GM23338 (cell line): ENCODE results near the gene TMED8. TPM values are rescaled to one million over a fixed set of nuclear protein-coding genes. Genes with fewer than 3 reads are reported as not detected.

Experiments used
- ATAC-seq: fragments of 200-7000 bp; cut with Tn5 transposase; 3 replicates; pipeline ENCODE4 v1.9.1; 2020
- DNase-seq: peaks from one replicate; pipeline ENCODE4 v3.0.0-alpha.2; 2015; ENCODE audit warnings: low spot score
- H2AFZ ChIP-seq: fragments of 200-600 bp; sonication (generic); 2 replicates; pipeline ENCODE4 v1.8.0; 2016; ENCODE audit warnings: antibody characterized with exemption, mild to moderate bottlenecking, moderate library complexity
- H3F3A ChIP-seq: fragments of 200-600 bp; sonication (generic); replicated peaks from 2 replicates; pipeline ENCODE4 v1.8.0; 2017; ENCODE audit warnings: antibody characterized with exemption, mixed run types, low read depth
- H3K27ac ChIP-seq: fragments of 200-600 bp; sonication (generic); 2 replicates; pipeline ENCODE4 v1.6.1; 2016; ENCODE audit warnings: low read depth
- H3K27me3 ChIP-seq: fragments of 200-600 bp; sonication (generic); 2 replicates; pipeline ENCODE4 v1.8.0; 2016; ENCODE audit warnings: mild to moderate bottlenecking, mixed run types, moderate library complexity; ENCODE audit not compliant: insufficient read depth
- H3K36me3 ChIP-seq: fragments of 200-600 bp; sonication (generic); 2 replicates; pipeline ENCODE4 v1.8.0; 2016; ENCODE audit warnings: mild to moderate bottlenecking; ENCODE audit not compliant: insufficient read depth
- H3K4me1 ChIP-seq: fragments of 200-600 bp; sonication (generic); 2 replicates; pipeline ENCODE4 v1.8.0; 2016; ENCODE audit warnings: mild to moderate bottlenecking, moderate library complexity; ENCODE audit not compliant: insufficient read depth
- H3K4me2 ChIP-seq: fragments of 200-600 bp; sonication (generic); 2 replicates; pipeline ENCODE4 v1.7.1; 2017; ENCODE audit warnings: mixed run types
- H3K4me3 ChIP-seq: fragments of 200-600 bp; sonication (generic); 2 replicates; pipeline ENCODE4 v1.6.1; 2016; ENCODE audit warnings: mixed run types
- H3K79me2 ChIP-seq: fragments of 200-600 bp; sonication (generic); replicated peaks from 2 replicates; pipeline ENCODE4 v1.8.0; 2017; ENCODE audit warnings: mild to moderate bottlenecking; ENCODE audit not compliant: insufficient read depth
- H3K9me2 ChIP-seq: fragments of 200-600 bp; sonication (generic); 2 replicates; pipeline ENCODE4 v1.8.0; 2017; ENCODE audit not compliant: insufficient read depth
- H4K20me1 ChIP-seq: fragments of 200-600 bp; sonication (generic); replicated peaks from 2 replicates; pipeline ENCODE4 v1.8.0; 2017; ENCODE audit warnings: mild to moderate bottlenecking; ENCODE audit not compliant: insufficient read depth
- H3K27ac Mint-ChIP-seq: 2 replicates; pipeline ENCODE4 v1.8.0; 2020; ENCODE audit warnings: inconsistent platforms, mild to moderate bottlenecking, moderate library complexity, mixed read lengths
- H3K27me3 Mint-ChIP-seq: 3 replicates; pipeline ENCODE4 v1.8.0; 2022; ENCODE audit warnings: low read depth, mild to moderate bottlenecking, moderate library complexity, mixed read lengths, inconsistent platforms; ENCODE audit not compliant: insufficient read depth, poor library complexity
- H3K36me3 Mint-ChIP-seq: 3 replicates; pipeline ENCODE4 v1.8.0; 2021; ENCODE audit warnings: low read depth, mild to moderate bottlenecking, inconsistent platforms, moderate library complexity, mixed read lengths
- H3K4me1 Mint-ChIP-seq: 3 replicates; pipeline ENCODE4 v1.8.0; 2020; ENCODE audit warnings: mild to moderate bottlenecking, inconsistent platforms, mixed read lengths
- H3K4me3 Mint-ChIP-seq: 3 replicates; pipeline ENCODE4 v1.8.0; 2021; ENCODE audit warnings: moderate library complexity, mild to moderate bottlenecking, inconsistent platforms, mixed read lengths
- H3K9me3 Mint-ChIP-seq: 3 replicates; pipeline ENCODE4 v1.8.0; 2020; ENCODE audit warnings: moderate library complexity, mild to moderate bottlenecking, inconsistent platforms, mixed read lengths
- CREB1 ChIP-seq: fragments of 250-450 bp; sonication (Bioruptor Pico); IDR thresholded peaks from 2 replicates; pipeline ENCODE4 v1.5.0; 2020; ENCODE audit warnings: low read depth, mild to moderate bottlenecking, moderate library complexity
- CTCF ChIP-seq, 2 experiments: fragments of 200-600 bp in 1 of 2; sonication (generic) in 1 of 2; conservative IDR thresholded peaks; 2 replicates each; pipeline versions ENCODE4 v1.5.1 to v1.6.1; 2016 to 2017; ENCODE audit warnings: antibody characterized with exemption in 2 of 2, low read depth in 2 of 2, mild to moderate bottlenecking in 2 of 2, moderate library complexity in 1 of 2
- ETS1 ChIP-seq: IDR thresholded peaks from 2 replicates; pipeline ENCODE4 v1.6.1; 2016; ENCODE audit warnings: antibody characterized with exemption
- EZH2 ChIP-seq: fragments of 200-600 bp; sonication (generic); IDR thresholded peaks from one replicate; pipeline ENCODE4 v1.8.0; 2017; ENCODE audit warnings: antibody characterized with exemption, mild to moderate bottlenecking, low read depth; ENCODE audit not compliant: unreplicated experiment
- EZH2phosphoT487 ChIP-seq: fragments of 200-600 bp; sonication (generic); IDR thresholded peaks from one replicate; pipeline ENCODE4 v1.8.1; 2018; ENCODE audit warnings: antibody characterized with exemption; ENCODE audit not compliant: unreplicated experiment
- JUNB ChIP-seq: IDR thresholded peaks from one replicate; pipeline ENCODE4 v1.6.1; 2016; ENCODE audit warnings: antibody characterized with exemption; ENCODE audit not compliant: unreplicated experiment
- NANOG ChIP-seq: IDR thresholded peaks from 2 replicates; pipeline ENCODE4 v1.6.1; 2016; ENCODE audit warnings: antibody characterized with exemption, borderline replicate concordance
- POLR2AphosphoS5 ChIP-seq: IDR thresholded peaks from 2 replicates; pipeline ENCODE4 v1.6.1; 2016; ENCODE audit warnings: antibody characterized with exemption, low read depth
- REST ChIP-seq: IDR thresholded peaks from one replicate; pipeline ENCODE4 v1.6.1; 2018; ENCODE audit warnings: antibody characterized with exemption; ENCODE audit not compliant: unreplicated experiment
- STAT1 ChIP-seq: IDR thresholded peaks from one replicate; pipeline ENCODE4 v1.6.1; 2016; ENCODE audit warnings: antibody characterized with exemption; ENCODE audit not compliant: unreplicated experiment
- ZNF114 ChIP-seq: fragments of 250-450 bp; sonication (Bioruptor Pico); IDR thresholded peaks from 2 replicates; pipeline ENCODE4 v1.5.0; 2020; ENCODE audit warnings: mild to moderate bottlenecking, moderate library complexity
- ZNF331 ChIP-seq: fragments of 250-450 bp; sonication (Bioruptor Pico); IDR thresholded peaks from 2 replicates; pipeline ENCODE4 v1.5.0; 2020; ENCODE audit warnings: low read depth, mild to moderate bottlenecking, moderate library complexity
- ZNF462 ChIP-seq: fragments of 250-450 bp; sonication (Bioruptor Pico); IDR thresholded peaks from 2 replicates; pipeline ENCODE4 v1.5.0; 2020; ENCODE audit warnings: mild to moderate bottlenecking, moderate library complexity
- polyA plus RNA-seq: library from polyadenylated mRNA; unstranded; fragments of >200 nt; fragmentation: Nextera tagmentation; extraction: Ambion mirVana; gene quantifications from 2 replicates; pipeline ENCODE4 v1.2.1, GENCODE V29; 2016
- total RNA-seq: library from RNA; depleted of rRNA; stranded (reverse); fragments of >200 nt; shearing (Covaris generic); gene quantifications from 2 replicates; pipeline ENCODE4 v1.2.3, GENCODE V29; 2014

Gene TMED8
- total and polyA plus RNA-seq, 2 experiments from 2014 or later = 4.3 to 13.8 TPM

GRCh38 chr14:77421201-77421600 lies 44.3 kb upstream of the TMED8 start:
- no peak overlapping the region for H3K4me3 Mint-ChIP-seq
- TF ChIP-seq CREB1 (CRISPR knock-in tag) (no peak), CTCF (conservative IDR thresholded peaks at IDR 0.05; ENCODE audit: low read depth in 2 of 2) (no peak), STAT1 (no peak), ETS1 (no peak), JUNB (no peak), EZH2 (no peak), NANOG (no peak), ZNF462 (no peak), ZNF114 (CRISPR knock-in tag) (no peak), EZH2phosphoT487 (no peak), POLR2AphosphoS5 (no peak), REST (no peak), ZNF331 (CRISPR knock-in tag) (no peak)
- Histone ChIP-seq H3K9me2 (no peaks in the 10 kb centered on the region), H3K4me2 (no peak overlapping the region), H4K20me1 (no peaks in the 10 kb centered on the region), H3K27me3 (no peaks in the 10 kb centered on the region), H3K4me3 (no peak overlapping the region), H3K27ac (no peak overlapping the region), H3K79me2 (no peaks in the 10 kb centered on the region), H3K36me3 (no peaks in the 10 kb centered on the region; the same call in 1 of the 2 replicates), H3F3A (no peaks in the 10 kb centered on the region), H2AFZ (no peak overlapping the region), H3K4me1 (peaks cover 11% of the 10 kb centered on the region; the same call in 1 of the 2 replicates)
- H3K36me3 Mint-ChIP-seq = peaks cover 40% of the 10 kb centered on the region
- ATAC-seq = no peak
- H3K9me3 Mint-ChIP-seq = peaks cover 22% of the 10 kb centered on the region
- no peak overlapping the region for H3K27ac Mint-ChIP-seq
- H3K4me1 Mint-ChIP-seq = peaks cover 10% of the 10 kb centered on the region
- H3K27me3 Mint-ChIP-seq = no peaks in the 10 kb centered on the region
- no peak for DNase-seq
